Activated CD4-positive, CD25-positive, alpha-beta regulatory T cell treated with anti-CD3 and anti-CD28 coated beads, Interleukin-2, amount 50 U/mL, for 16 hours (primary cell): ENCODE results near the gene ZSWIM6.
A peak's percentile ranks its signal among the peaks of the same experiment; 100 is the strongest.
"Not testable (repeated sequence)": the region's sequence is repeated elsewhere in the genome, so short reads cannot be mapped to it uniquely, and the experiment has no call there.

Source experiments
- DNase-seq: peaks from one replicate; pipeline ENCODE4 v3.0.0-alpha.2; 2020; ENCODE audit warnings: low read depth, low spot score

Gene ZSWIM6

DNA sequence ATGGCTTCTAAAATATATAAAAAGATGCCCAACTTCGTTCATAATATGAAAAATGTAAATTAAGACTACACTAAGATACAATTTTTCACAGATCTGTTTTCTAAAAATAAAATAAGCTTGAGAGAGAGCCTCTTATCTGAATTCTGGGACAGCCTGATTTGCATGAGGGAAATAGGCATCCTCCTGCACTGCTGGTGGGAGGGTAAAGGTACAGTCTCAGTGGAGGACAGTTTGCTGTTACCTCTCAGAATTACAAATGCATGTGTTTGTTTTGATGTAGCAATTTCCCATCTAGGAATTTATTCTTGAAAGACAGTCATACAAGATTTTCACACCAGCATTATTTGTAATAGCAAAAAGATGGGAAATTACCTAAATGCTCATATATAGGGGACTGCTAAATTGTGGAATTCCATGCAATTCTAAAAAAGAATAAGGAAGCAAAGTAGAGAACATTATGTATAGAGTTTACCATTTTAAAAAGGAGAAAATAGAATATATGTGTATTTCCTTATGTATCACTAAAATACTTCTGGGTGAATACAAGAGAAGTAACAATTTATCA is 75.7 kb downstream of the ZSWIM6 start:
- DNase-seq = no peak

DNA sequence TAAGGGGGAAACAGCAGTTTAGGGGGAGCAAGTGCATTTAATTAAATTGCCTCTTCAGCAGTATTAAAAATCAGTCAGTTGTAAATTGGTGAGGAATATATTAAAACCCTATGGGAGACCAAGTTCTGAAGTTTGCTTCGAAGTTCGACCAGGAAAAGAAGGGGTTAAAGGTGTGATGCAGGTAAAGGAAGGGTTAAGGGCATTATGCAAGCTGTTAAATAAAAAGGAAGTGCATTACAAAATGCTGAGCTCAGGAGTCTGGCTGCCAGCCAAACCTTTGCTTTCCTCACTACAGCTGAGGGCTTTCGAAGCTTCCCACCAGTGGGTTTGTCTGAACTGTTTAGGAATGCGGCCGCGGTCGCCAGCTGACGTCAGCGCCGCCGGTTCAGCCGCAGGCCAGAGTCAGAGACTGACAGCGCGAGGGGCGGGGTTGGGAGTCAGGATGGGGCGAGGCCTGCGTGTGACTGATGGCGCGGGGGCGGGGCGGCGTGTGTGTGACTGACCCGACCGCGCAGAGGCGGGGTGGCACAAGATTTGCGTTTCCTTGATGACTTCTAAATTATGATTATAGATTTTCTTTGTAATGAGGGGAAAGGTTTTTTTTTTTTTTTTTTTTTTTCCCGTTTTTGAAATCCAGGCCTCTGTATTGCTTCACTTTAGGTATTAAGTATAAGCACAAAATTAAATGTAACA is 76.6 kb downstream of the ZSWIM6 start:
- DNase-seq = peak; percentile 93

DNA sequence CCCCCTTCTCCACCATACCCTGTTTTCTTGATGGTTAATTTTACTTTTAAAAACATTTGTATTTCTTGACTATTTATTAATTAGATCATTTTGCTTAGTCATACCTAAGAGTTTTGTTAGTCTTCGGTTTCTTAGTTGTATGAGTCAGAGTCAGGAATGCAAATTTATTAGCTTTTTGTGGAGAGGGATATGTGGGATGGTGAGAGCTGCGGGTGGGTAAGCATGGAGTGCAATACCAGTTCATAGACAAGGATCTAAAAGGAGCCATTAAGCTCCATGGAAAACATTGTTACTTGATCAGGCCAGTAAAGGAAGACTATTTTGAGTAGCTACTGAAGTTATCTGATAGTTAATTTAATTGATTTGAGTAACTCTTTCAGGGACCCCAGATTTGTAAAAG is 77.5 kb downstream of the ZSWIM6 start:
- no peak for DNase-seq

DNA sequence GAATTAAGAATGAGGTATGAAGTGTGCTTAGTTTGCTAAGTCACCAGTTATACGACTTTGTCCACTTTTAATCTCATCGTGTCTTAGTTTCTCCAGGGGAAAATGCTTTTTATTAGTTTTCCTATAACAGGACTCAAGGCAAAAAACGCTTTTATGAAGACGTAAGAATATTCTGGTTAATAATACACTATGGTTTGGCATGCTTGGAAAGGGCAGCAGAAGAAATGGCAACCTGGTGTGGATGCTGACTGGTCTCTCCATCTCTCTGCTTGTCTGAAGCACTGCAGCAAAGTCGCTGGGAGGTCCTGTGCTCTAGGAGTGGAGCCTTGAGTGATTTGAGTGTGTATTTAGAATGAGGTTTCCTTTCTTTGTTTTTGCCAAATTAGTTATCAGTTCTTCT is 78.8 kb downstream of the ZSWIM6 start:
- no peak for DNase-seq

DNA sequence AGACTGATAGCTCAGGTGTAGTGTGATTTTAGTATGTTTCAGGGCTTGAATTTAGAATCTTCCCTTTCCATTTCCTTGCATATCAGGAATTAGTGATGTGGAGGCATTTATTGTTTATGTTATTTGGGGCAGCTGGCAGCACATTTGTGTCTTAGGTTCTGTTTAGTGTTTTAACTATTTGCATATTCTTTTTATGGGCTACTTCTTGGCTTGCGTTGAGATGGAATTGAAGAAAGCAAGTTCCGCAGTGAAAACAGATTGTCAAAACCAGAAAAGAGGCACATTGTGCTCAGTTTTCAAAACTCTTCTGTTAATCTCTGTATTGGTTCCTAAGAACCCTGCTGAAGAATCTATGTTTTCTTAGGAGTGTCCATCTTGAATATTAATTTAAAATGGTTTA is 80.3 kb downstream of the ZSWIM6 start:
- no peak for DNase-seq

DNA sequence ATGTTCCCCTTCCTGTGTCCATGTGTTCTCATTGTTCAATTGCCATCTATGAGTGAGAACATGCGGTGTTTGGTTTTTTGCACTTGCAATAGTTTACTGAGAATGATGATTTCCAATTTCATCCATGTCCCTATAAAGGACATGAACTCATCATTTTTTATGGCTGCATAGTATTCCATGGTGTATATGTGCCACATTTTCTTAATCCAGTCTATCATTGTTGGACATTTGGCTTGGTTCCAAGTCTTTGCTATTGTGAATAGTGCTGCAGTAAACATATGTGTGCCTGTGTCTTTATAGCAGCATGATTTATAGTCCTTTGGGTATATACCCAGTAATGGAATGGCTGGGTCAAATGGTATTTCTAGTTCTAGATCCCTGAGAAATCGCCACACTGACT is 81.1 kb downstream of the ZSWIM6 start:
- DNase-seq = not testable (repeated sequence)

DNA sequence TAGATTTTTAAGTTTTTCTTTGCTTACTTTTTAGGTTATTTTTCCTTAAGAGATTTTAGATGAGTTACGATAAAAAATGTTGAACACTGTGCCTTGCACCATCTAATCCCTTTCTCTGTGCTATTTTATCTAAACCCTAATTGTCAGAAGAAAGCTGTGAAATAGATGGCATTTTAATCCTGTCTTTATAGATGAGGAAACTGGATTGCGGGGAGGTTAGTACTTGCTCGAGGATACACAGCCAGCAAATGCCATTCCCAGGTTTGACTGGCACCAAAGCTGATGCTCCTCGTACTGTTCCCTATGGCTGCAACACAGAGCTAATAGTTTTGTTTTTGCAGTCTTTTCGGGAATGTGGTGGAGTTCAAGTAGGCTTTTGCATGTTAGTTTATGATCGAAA is 82.7 kb downstream of the ZSWIM6 start:
- DNase-seq = no peak

DNA sequence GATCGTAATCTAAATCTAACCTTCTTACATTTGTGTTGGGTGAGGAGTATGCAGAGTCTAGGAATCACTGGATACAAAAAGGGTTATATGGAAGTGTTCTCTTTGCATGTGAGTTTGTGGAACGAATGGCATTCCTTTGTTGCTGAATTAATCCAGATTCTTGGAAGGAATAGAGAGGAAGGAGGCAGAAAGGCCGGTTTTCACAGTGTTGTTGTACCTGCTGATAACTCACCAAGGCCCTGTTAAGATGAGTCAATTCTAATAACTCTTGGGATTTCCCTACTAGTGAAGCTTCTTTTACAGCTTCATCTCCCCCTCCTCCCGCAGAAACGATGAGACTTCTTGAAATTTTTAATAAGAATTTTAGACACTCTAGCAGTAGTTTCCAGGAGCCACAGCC is 84.0 kb downstream of the ZSWIM6 start:
- DNase-seq = no peak

DNA sequence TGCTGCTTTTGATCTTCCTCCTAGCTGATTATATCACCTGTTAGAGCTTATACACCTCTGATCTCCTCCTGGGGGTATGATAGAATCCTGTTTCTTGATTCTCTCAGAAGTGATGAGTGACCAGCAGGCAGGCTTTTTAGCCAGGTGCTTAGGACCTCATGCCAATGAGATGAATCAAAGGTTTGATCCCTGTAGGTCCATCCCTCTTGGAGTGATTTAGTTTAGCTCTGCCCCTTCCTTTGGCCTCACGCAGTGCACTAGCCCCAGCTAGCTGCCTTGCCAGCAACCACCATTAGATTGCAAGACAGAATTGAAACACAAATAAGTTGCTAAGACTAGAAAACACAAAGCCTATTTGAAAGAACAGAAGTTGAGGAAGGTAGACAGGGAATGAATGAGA is 84.4 kb downstream of the ZSWIM6 start:
- no peak for DNase-seq

DNA sequence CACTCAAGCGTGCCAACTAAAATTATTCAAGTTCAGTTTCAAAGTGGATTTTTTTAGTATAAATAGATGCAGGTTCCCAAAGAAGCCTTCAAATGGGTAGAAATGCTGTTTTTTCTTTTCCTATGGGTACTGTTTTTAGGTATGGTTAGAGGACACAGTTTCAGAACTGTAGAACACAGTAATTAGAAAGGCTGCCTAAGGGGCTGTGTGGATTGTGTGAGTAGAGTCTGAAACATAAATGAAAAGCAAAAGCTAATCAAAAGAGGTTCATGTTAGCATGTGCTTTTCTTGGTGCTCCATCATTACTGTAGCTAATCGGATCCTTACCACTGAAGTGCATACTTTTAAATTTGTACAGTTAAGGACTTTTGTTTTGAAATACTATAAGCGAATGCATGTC is 85.3 kb downstream of the ZSWIM6 start:
- DNase-seq = no peak

DNA sequence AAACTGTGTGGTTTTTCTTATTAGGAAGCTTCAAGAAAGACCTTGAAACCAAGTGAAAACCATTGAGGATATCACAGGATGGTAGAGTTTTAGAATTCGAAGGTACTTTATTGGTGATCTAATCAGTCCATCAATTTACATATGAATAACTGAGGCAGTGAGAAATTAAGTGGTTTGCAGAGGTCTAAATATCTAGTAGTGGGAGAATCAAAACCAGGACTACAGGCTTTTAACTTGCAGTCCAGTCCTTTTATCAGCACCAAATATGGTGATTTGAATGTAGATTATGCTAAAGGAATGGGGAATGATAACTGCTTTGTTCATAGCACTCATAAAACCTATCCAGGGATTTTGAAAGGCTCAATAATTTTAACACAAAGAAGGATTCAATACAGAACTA is 85.8 kb downstream of the ZSWIM6 start:
- no peak for DNase-seq

DNA sequence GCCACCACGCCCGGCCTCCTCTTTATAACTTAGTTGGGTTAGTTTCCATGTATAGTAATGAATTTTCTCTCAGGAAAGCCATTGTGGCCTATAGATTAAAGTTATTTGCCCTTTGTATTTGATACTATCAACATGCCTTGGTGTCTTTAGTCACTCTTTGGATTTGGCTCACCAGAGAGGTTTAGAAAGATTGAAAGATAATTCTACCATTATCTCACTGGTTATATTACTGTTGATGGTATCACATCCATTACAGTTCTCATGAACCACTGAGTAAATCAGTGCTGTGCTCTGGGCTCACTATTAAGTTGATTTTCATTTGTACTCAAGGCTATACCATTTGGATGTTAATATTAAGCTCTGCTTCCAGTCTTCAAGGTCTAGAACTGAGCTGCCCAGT is 87.0 kb downstream of the ZSWIM6 start:
- DNase-seq = no peak

DNA sequence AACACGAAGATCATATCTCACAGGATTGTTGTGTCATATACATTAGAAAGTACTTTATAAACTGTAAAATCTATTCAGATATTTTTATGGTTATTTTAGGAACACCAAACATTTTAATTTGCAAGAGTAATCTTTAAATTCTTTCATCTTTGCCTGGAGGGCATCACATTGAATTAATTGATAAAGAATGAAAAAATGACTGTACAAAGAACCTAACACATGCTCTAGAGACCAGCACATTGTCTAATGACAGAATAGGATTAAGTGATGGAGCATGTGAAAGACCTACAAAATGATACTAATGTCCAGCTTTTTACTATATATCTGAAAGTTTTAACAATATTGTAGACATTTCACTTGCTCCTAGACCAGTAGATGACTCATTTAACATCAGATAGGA is 88.0 kb downstream of the ZSWIM6 start:
- DNase-seq = no peak

DNA sequence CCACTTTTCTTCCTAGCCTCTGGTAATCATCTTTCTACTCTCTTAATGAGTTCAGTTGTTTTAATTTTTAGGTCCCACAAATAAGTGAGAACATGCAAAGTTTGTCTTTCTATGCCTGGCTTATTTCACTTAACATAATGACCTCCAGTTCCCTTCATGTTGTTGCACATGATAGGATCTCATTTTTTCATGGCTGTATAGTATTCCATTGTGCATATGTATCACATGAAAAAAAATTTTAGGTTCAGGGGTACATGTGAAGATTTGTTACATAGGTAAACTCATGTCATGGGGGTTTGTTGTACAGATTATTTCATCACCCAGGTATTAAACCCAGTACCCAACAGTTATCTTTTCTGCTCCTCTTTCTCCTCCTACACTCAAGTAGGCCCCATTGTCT is 89.2 kb downstream of the ZSWIM6 start:
- not testable (repeated sequence) for DNase-seq

DNA sequence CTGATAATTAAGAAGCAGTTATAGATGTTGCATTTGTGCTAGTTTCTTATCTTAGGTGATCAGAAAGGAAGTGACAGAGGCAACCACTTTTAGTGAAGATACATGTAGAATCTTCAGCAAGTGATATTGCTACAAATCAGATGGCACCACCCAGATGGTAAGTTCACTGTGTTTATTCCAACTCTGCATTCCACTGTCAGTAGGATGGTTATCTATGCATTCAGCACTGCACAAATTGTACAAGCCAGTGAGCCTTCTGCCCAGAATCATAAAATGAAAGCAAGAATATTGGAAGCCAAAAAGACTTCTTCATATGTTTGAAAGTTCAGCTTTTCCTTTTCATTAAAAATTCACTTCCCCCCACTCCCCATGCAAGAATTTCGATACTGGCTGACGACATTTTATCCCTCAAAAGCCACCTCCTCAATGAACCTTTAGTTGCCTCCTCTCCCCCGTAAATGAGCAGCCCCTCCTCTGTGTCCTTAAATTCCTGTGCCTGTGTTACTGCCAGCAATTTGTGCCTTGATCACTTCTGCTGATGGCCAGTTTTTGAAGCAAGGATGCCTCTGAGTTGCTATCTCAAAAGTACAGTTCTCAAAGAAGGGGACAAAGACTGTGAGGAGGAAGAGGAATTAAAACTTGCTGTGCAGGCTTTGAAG is 91.6 kb downstream of the ZSWIM6 start:
- no peak for DNase-seq

DNA sequence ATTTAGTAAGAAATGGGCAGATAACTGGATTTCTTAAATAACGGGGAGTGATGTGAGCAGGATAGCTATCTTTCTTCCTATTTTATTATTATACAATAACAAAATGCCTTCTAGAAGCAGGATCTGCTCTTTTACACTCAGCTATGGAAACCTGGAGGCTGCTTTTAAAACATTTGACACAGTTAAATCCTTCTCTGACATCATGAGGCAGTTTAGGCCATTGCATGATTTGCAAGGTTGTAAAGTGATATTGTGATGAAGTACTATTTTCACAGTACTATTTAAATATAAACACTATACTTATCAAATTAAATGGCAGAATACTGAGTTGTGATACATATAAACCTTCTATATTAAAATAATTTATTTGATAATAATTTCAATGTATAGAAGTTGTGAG is 93.9 kb downstream of the ZSWIM6 start:
- DNase-seq = no peak

DNA sequence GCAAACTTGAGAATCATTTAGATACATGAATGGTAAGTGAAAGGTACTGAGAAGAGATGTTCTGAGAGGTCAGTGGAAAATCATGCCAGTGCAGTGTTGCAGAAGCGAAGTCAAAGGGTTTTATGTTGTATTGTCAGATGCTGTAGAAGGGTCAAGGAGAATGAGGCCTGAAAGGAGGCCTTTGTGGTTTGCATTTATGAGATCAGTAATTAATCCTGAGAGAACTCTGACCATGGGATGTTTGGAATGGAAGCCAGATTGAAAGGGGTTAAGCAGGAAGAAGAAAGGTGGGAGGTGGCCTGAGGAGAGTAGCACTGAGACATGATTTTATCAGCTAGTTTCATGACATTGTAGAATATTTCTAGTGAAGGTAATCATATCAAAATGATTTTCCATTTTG is 97.8 kb downstream of the ZSWIM6 start:
- no peak for DNase-seq

DNA sequence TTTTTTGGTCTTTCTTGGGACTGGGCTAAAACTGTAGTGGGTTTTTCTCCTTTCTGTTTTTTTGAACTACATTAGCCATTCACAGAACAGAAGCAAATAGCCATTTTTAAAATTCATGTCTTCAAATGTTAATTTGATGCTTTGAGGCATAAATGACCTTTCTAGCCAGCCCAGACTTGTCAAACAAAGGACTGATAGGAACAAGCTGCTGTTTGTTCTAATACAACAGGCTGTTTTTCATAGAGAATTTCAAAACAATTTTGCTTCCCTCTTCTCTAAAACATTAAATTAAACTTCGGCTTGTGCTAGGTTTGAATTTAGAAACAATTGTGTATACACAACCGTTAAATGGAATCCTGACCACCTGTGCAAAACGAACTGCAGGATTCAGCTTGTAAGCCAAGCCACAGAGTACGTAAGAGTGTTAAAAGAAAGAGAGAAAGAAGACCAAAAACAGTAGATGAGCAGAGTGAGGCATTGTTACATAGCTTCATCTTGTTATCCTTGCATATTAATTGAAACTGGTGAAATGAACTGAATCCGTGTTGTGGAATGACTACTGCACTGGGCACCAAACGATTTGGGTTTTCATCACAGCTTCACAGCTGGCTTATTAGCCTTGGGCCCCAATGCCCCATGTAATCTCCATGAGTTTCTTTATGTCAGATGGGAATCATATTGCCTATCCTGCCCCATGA is 100.0 kb downstream of the ZSWIM6 start:
- no peak for DNase-seq

DNA sequence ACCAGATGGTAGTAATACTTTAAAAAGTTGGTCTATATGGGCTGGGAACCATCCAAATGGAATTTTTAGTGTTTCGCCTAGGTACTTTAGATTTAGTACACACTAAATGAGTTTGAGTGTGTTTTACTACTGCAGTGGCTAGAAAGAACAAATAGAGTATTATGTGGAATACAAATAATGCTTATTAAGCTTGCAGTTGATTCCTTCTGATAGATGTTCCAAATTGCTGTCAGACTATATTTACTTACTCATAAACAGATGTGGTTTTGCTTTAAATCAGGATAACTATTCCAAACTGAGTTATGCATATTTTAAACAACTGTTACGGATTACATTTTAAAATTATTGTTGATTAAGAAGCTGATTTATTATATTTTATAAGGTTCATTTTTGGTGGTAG is 103.3 kb downstream of the ZSWIM6 start:
- DNase-seq = no peak

DNA sequence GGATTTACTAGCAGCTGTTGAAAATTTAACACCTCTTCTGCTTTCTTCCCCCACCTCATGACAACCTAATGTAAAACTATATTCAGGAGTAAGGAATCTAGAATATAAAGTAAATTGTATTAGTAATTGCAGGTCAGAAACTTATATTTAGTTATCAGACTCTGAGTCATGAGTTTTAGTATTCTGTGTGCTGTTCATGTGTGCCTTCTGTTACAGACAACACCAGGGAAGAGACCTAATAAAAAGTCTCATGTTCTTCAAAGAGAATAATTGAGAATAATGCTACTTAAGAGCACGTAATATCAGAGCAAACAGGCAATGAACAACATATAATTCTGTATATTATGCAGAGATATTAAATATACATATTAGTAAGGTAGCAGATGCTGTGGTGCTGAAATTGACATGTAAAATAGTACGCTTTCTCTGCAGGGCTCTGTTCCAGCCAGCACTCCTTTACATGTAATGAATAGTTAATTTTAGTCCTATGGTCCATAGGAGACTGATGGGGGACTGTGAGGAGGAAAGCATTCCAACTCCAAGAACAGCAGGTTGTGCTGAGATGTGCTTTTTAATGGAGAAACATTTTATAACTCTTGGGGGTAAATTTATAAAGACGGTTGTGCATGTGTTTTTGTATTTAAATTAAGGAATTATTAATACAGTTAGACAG is 106.4 kb downstream of the ZSWIM6 start:
- no peak for DNase-seq

DNA sequence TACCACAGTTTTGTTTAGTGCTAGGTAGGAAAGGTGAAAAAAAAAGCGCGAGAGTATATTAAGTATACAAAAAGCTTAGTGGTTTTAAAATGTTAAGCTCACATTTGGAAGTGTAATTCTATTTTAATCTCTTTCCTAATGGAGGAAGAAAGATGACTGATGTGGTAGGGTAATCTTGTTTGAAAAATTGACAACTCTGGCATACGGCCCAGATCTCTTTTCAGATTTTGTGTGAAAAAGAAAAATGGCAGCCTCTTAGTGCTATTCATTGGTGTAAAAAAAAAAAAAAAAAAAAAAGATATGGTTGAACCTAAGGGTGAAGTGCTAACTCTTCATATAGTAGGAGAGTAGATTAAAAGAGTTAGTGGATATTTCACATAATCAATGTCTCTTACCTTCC is 108.0 kb downstream of the ZSWIM6 start:
- DNase-seq = no peak

DNA sequence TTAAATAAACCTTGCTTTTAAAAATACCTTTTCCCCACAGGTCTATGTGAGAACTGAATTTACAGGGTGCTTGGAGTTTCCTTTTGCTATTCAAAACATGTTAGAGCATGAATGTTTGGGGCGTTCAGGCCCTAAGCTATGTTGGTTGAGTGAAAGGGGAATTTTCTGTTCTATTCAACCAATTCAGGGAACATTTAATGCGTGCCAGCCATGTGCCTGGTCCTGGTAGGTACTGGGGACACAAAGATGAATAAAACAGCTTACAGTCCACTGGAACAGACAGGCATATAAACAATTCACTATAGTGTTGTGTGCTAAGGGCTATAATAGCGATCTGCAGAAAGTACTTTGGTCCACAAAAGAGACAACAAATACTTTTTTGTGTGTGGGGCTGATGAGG is 108.5 kb downstream of the ZSWIM6 start:
- DNase-seq = no peak
